Muscle layer of colon (tissue), 2 donors: ENCODE data around the gene CNTNAP5.

ENCODE experiments used
- H3K27ac ChIP-seq: one replicate; pipeline ENCODE4 v1.7.0; 2013; ENCODE audit warnings: low read depth, mild to moderate bottlenecking, low read length, moderate library complexity
- H3K27me3 ChIP-seq, 2 donors: one replicate each; pipeline ENCODE4 v1.7.0; 2013; ENCODE audit warnings: low read length in 2 of 2, mild to moderate bottlenecking in 2 of 2; ENCODE audit not compliant: insufficient read depth in 2 of 2, control insufficient read depth in 1 of 2
- H3K36me3 ChIP-seq: one replicate; pipeline ENCODE4 v1.7.0; 2013; ENCODE audit warnings: mild to moderate bottlenecking, low read length; ENCODE audit not compliant: insufficient read depth
- H3K4me1 ChIP-seq: one replicate; pipeline ENCODE4 v1.7.0; 2013; ENCODE audit warnings: mild to moderate bottlenecking, low read length; ENCODE audit not compliant: insufficient read depth
- H3K4me3 ChIP-seq, 2 donors: one replicate each; pipeline ENCODE4 v1.7.0; 2013; ENCODE audit warnings: low read length in 2 of 2, low read depth in 1 of 2, mild to moderate bottlenecking in 1 of 2, moderate library complexity in 1 of 2
- H3K9ac ChIP-seq: one replicate; pipeline ENCODE4 v1.7.0; 2013; ENCODE audit warnings: low read length
- H3K9me3 ChIP-seq: one replicate; pipeline ENCODE4 v1.7.0; 2013; ENCODE audit warnings: mild to moderate bottlenecking, low read length
- donor health status: abdominal sarcoma.
- donor health status: Adenocarcinoma of cecum.

The CNTNAP5 gene

DNA sequence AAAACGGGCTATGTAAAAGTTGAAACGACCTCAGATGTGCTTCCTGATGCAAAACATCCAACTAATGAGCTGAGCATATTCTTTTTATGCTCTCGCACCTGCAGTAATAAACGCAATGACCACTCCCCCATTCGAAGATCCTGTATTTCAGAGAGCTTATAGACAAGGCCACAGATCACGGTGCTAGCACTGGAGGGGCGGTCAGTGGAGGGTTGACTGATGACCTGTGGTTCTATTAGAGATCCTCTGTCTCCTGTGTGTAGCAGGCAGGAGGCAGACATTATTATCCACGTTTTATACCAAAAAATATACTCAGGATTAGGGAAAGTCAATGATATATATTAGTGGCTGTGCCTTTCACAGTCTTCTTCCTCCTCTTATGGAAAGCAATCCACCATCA, 457.0 kb downstream of the CNTNAP5 start:
- no peak overlapping the region for H3K9ac ChIP-seq
- H3K27me3 ChIP-seq: no peaks in the 10 kb centered on the region
- H3K4me3 ChIP-seq: no peak overlapping the region
- no peak overlapping the region for H3K27ac ChIP-seq
- H3K36me3 ChIP-seq: no peaks in the 10 kb centered on the region
- no peaks in the 10 kb centered on the region for H3K9me3 ChIP-seq
- no peaks in the 10 kb centered on the region for H3K4me1 ChIP-seq

DNA sequence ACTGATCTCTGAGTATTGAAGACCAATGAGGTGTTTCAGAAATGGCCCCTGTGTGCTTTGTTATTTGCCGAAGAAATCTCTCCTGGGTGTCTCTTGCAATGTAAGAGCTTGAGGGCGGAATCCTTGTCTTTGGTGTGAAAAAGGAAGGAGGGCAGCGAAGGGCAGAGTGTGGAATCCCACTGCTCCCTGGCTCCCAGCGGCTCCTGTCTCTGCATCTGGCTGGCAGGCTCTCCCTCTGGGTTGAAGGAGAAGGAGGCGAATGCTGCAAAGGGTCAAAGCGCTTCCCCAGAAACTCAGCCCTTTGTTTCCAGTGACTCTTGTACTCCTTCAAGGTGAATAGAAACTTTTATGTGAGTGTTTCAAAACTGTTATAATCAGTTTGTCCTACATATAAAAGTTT, 457.5 kb downstream of the CNTNAP5 start:
- no peak overlapping the region for H3K4me3 ChIP-seq
- no peak overlapping the region for H3K9ac ChIP-seq

DNA sequence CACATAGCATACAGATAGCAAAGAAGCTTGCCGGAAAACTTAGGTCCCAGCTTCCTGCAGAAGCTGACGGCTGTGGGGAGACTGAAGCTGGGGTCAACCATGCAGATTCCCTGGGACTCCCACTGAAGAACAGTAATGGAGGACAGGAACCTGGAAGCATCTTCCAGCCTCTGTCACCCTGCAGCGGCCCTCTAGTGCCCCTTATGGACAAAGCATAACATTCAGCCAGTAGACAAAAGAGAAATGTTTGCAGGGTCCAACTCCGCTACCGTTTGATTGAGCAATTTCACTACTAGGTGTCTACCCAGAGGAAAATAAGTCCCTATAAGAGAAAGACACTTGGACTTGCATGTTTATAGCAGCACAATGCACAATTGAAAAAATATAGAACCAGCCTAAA, 460.6 kb downstream of the CNTNAP5 start:
- no peaks in the 10 kb centered on the region for H3K27me3 ChIP-seq
- H3K4me3 ChIP-seq: no peak overlapping the region
- H3K36me3 ChIP-seq: no peaks in the 10 kb centered on the region
- H3K9ac ChIP-seq: no peak overlapping the region
- H3K27ac ChIP-seq: no peak overlapping the region
- H3K4me1 ChIP-seq: no peaks in the 10 kb centered on the region
- H3K9me3 ChIP-seq: peaks cover 5% of the 10 kb centered on the region

More for the DNA sequence above, 457.5 kb downstream of the CNTNAP5 start:
- no peaks in the 10 kb centered on the region for H3K4me1 ChIP-seq
- no peaks in the 10 kb centered on the region for H3K9me3 ChIP-seq
- no peak overlapping the region for H3K27ac ChIP-seq
- H3K27me3 ChIP-seq: no peaks in the 10 kb centered on the region
- no peaks in the 10 kb centered on the region for H3K36me3 ChIP-seq

DNA sequence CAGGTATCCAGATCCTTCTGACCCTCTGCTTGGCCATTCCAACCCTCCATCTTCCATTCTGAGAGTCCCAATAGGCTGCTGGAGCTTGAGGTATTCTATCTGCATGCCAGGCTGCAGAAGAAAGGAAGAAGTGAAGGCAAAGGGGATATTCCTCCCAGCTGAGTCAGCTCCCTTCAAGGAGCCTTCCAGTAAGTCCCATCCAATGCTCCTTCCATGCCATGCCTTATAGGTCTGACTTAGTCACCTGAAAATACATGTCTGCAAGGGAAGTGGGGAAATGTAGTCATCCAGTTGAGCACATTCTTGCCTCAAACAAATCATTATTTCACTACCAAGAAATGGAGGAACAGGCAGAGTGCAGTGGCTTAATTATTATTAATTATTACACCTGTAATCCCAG, 464.6 kb downstream of the CNTNAP5 start:
- Histone ChIP-seq H3K9me3 (peaks cover 5% of the 10 kb centered on the region), H3K9ac (no peak overlapping the region), H3K27ac (no peak overlapping the region), H3K4me3 (no peak overlapping the region), H3K4me1 (no peaks in the 10 kb centered on the region), H3K36me3 (no peaks in the 10 kb centered on the region), H3K27me3 (no peaks in the 10 kb centered on the region)

DNA sequence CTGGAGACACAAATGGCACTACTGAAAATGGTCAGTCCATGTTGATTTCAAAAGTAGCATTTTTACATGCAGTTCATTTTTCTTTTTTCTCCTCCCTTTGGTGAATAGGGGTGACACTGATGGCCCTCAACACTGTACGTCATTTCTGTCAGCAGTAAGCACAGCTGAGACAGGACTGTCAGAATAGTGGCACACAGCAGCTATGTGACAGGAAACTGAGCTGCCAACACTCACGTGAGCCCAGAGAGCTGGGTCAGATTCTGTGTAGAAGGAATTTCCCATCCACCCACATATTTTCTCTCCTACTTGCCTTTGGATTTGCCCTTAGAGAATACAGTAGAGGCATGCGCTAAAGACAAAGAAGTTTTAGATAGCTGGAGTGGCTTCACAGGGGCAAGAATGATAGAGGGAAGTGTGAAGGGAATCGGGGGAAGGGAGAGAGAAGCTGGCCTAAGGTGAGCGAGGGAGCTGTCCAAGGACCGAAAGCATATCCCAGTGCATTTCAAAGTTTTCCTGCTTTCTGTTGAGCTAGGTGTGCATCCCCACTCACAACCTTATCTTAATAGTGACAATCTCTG, 476.6 kb downstream of the CNTNAP5 start:
- H3K9ac ChIP-seq: no peak overlapping the region
- no peak overlapping the region for H3K4me3 ChIP-seq
- no peaks in the 10 kb centered on the region for H3K4me1 ChIP-seq
- no peaks in the 10 kb centered on the region for H3K9me3 ChIP-seq
- no peaks in the 10 kb centered on the region for H3K36me3 ChIP-seq
- no peak overlapping the region for H3K27ac ChIP-seq
- H3K27me3 ChIP-seq: no peaks in the 10 kb centered on the region

DNA sequence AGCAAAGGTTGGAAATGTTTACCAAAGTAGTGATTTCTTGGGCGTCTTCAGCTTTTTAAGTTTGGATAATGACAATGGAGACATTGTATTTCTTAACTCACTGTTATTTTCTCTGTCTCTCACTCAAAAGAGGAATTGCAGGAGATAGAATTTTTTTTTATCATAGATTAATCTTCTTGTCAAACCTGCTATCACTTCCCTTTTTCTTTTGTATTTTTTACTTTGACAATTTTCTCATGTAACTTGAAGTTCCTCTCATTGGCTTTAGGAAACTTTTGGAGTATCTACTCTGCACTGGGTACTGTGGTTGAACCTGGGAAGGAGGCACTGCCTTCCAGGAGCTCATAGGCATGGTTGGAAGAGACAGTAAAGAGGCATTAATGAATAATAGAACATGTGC, 489.1 kb downstream of the CNTNAP5 start:
- H3K36me3 ChIP-seq: no peaks in the 10 kb centered on the region
- H3K27ac ChIP-seq: no peak overlapping the region
- H3K9me3 ChIP-seq: no peaks in the 10 kb centered on the region
- H3K9ac ChIP-seq: no peak overlapping the region
- no peaks in the 10 kb centered on the region for H3K4me1 ChIP-seq
- H3K4me3 ChIP-seq: no peak overlapping the region
- H3K27me3 ChIP-seq: no peaks in the 10 kb centered on the region

DNA sequence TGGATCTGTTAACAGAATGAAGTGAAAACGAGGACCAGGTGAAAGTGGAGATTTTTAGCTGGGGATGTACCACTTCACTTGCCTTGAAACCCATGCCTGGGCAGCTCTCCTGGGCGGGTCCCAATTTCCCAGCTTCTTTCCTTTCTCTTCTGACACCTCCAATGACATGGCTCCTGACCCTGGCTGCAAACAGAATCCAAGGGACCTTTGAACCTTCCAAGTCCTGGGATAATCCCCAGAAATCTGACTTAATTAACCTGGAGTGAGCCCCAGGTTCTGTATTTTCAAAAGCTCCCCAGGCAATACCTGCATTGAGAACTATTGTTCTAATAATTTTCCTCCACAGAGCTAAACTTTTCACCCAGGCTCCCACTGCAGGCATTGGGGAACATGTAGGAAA, 495.9 kb downstream of the CNTNAP5 start:
- Histone ChIP-seq H3K4me3 (no peak overlapping the region), H3K27me3 (no peaks in the 10 kb centered on the region), H3K9me3 (no peaks in the 10 kb centered on the region), H3K9ac (no peak overlapping the region), H3K4me1 (peaks cover 9% of the 10 kb centered on the region), H3K36me3 (no peaks in the 10 kb centered on the region), H3K27ac (no peak overlapping the region)

DNA sequence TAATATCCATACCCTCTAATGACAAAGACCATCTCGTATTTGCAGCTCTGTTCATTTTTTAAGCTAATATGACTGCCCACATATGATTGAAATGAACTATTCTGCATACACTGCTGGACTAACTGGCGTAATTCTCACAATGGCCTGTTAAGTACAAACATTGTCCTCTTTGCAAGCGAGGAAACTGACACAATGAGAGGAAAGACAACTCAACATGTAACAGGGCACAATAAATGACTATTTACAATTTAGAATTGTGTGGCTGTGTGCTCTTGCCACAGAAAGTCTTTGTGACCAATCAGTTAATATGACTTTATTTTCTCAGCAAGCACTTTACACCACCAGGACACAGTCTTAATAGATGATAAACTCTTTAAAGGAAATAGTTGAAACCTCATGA, 498.0 kb downstream of the CNTNAP5 start:
- Histone ChIP-seq H3K4me1 (peaks cover 9% of the 10 kb centered on the region), H3K36me3 (no peaks in the 10 kb centered on the region), H3K9me3 (no peaks in the 10 kb centered on the region), H3K27me3 (no peaks in the 10 kb centered on the region), H3K4me3 (no peak overlapping the region), H3K27ac (no peak overlapping the region), H3K9ac (no peak overlapping the region)

DNA sequence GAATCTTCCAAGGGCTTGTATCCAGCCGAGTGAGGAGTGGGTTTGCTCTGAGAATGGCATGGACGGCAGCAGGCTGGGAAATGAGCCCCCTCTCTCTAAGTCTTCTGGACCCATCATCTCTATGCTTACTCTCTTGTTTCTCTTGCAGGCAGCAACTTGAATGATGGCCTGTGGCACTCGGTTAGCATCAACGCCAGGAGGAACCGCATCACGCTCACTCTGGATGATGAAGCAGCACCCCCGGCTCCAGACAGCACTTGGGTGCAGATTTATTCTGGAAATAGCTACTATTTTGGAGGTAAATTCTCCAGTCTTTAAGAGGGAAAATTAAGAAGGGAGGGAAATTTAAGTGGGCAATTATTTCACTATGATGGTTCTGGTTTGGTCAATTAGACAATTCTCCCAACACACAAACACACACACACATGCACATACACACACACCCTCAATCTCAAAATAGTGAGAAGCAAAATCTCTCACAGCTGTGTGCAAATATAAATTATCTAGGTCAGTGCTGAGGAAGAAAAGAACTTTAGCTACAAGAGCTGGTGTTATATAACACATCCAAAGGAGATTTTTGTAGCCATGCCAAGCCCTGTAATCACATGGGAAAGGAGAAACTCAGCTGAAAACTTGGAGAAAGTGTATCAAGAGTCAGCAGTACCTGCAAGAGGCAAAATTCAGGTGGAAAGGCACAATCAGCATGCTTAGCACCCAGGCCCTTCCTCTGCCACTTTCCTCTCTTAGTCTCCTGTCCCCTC, 499.2 kb downstream of the CNTNAP5 start:
- H3K4me3 ChIP-seq: no peak overlapping the region
- no peak overlapping the region for H3K27ac ChIP-seq
- no peak overlapping the region for H3K9ac ChIP-seq
- no peaks in the 10 kb centered on the region for H3K36me3 ChIP-seq
- H3K27me3 ChIP-seq: no peaks in the 10 kb centered on the region
- H3K4me1 ChIP-seq: peaks cover 9% of the 10 kb centered on the region
- no peaks in the 10 kb centered on the region for H3K9me3 ChIP-seq

DNA sequence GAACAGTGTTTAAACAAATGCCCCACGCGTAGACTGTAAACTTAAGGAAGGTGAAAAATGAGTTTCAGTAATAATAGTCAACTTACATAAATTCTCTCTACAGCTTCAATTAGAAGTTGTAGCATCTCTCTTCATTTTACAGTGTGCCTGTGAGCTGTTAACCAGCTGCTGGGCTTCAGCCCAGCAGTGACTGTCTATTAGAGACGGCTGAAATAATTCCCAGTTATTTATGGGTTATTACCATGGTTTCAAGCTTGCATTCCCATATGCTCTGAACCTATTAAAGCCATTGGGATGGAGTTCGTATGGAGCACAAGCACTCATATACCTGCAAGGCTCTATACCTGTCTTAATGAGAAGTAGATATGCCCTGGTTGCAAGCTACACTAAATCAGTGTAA, 501.1 kb downstream of the CNTNAP5 start:
- H3K4me3 ChIP-seq: no peak overlapping the region
- no peak overlapping the region for H3K27ac ChIP-seq
- no peak overlapping the region for H3K9ac ChIP-seq
- H3K4me1 ChIP-seq: peaks cover 9% of the 10 kb centered on the region
- no peaks in the 10 kb centered on the region for H3K36me3 ChIP-seq
- H3K9me3 ChIP-seq: no peaks in the 10 kb centered on the region
- no peaks in the 10 kb centered on the region for H3K27me3 ChIP-seq

DNA sequence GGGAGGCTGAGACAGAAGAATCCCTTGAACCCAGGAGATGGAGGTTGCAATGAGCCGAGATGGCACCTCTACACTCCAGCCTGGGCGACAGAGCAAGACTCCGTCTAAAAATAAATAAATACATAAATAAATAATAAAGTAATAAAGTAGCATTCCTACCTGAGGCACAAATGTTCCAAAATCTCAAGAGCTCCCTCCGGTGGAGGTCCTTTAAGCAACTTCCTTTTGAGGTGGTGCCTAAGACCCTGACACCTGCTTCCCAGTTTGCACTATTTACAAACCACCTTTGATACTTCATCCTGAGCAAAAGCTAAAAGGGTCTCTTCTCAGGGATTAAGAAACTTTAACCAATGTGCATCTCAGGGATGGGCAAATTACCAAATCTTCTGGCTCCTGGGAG, 505.1 kb downstream of the CNTNAP5 start:
- Histone ChIP-seq H3K4me3 (no peak overlapping the region), H3K9me3 (no peaks in the 10 kb centered on the region), H3K9ac (no peak overlapping the region), H3K4me1 (no peaks in the 10 kb centered on the region), H3K27ac (no peak overlapping the region), H3K36me3 (no peaks in the 10 kb centered on the region), H3K27me3 (no peaks in the 10 kb centered on the region)
